Upper lobe of left lung (tissue), 4 donors: ENCODE measurements around the gene SMIM29.
"Not testable (repeated sequence)": the region's sequence is repeated elsewhere in the genome, so short reads cannot be mapped to it uniquely, and the experiment has no call there.

ENCODE experiments used
- CTCF ChIP-seq, 6 experiments: fragments of 450-650 bp in 4 of 6; fragments of 200-600 bp in 2 of 6; sonication (generic) in 2 of 6; IDR thresholded peaks; one replicate each; pipeline ENCODE4 v1.5.1; 2016 to 2019; ENCODE audit warnings: antibody characterized with exemption in 6 of 6
- EP300 ChIP-seq, 4 donors: sonication (generic); formaldehyde crosslinking; IDR thresholded peaks; one replicate each; pipeline ENCODE4 v1.5.1; 2017; ENCODE audit warnings: antibody characterized with exemption in 4 of 4, control low read depth in 2 of 4
- POLR2AphosphoS5 ChIP-seq, 2 donors: sonication (generic); formaldehyde crosslinking; IDR thresholded peaks; one replicate each; pipeline ENCODE4 v1.5.1; 2017; ENCODE audit warnings: antibody characterized with exemption in 2 of 2

- not testable (repeated sequence) for TF ChIP-seq CTCF, EP300, POLR2AphosphoS5 (IDR thresholded peaks at IDR 0.05)
Observed at GRCh38 chr6:34252395-34252794, 3.6 kb upstream of the SMIM29 start.
